Measurements from ENCODE around the gene PLA2G12B. TPM values are rescaled to one million over a fixed set of nuclear protein-coding genes. Genes with fewer than 3 reads are reported as not detected.

The PLA2G12B gene
- polyA plus RNA-seq, 1 experiment = not detected

DNA sequence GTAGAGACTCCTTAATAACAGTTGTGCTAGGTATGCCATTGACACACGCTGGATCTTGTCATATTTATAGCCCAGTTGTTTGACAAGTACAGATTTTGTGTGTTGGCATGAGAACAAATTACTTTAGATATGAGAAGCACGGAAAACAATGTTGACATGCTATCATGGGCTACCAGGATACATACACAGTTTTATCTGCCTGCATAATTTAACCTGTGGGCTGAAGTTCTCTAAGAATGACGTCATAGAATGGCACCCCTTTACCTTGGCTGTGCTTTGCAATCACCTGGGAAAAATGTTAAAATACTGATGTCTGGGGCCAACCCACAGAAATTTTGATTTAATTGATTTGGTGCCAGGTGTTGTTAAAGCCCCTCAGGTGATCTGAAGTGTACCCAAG lies 2.8 kb downstream of the PLA2G12B start:
- Histone ChIP-seq H3K4me3 (ENCODE audit: low read depth, low read length) (no peak overlapping the region), H3K27me3 (ENCODE audit: control insufficient read depth, insufficient read depth, low read length) (peaks cover 13% of the 10 kb centered on the region), H3K9me3 (ENCODE audit: control insufficient read depth, insufficient read depth, low read length) (no peaks in the 10 kb centered on the region), H3K27ac (ENCODE audit: low read depth, low read length) (no peak overlapping the region)
- TF ChIP-seq, protein P1, sequence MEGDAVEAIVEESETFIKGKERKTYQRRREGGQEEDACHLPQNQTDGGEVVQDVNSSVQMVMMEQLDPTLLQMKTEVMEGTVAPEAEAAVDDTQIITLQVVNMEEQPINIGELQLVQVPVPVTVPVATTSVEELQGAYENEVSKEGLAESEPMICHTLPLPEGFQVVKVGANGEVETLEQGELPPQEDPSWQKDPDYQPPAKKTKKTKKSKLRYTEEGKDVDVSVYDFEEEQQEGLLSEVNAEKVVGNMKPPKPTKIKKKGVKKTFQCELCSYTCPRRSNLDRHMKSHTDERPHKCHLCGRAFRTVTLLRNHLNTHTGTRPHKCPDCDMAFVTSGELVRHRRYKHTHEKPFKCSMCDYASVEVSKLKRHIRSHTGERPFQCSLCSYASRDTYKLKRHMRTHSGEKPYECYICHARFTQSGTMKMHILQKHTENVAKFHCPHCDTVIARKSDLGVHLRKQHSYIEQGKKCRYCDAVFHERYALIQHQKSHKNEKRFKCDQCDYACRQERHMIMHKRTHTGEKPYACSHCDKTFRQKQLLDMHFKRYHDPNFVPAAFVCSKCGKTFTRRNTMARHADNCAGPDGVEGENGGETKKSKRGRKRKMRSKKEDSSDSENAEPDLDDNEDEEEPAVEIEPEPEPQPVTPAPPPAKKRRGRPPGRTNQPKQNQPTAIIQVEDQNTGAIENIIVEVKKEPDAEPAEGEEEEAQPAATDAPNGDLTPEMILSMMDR (IDR thresholded peaks at IDR 0.05; ENCODE audit: low read depth, low read length) = no peak
- DNase-seq (ENCODE audit: low read depth, low spot score) = no peak
- POLR2A ChIA-PET = no interaction called here
- CTCF ChIA-PET = no interaction called here

DNA sequence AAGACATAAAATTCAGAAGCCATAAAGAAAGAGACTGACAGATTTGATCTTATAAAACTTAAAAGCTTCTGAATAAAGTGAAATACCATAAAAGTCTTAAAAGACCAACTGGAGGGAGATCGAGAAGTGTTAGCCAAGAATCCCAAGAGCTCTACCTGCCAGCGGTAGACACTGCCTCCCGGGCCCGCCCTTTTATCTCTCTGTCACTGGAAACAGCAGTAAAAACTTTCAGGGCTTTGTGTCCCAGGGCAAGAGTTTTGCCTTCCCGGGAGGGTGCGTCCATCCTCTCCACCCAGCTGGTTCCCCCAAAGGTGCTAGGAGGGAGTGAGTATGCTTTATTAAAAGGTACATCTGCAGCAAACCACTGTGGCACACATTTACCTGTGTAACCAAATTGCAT lies 5.8 kb downstream of the PLA2G12B start:
- DNase-seq (ENCODE audit: low read depth, low spot score) = no peak
- Histone ChIP-seq H3K9me3 (ENCODE audit: control insufficient read depth, insufficient read depth, low read length) (no peaks in the 10 kb centered on the region), H3K4me3 (ENCODE audit: low read depth, low read length) (no peak overlapping the region), H3K27me3 (ENCODE audit: control insufficient read depth, insufficient read depth, low read length) (peaks cover 18% of the 10 kb centered on the region), H3K27ac (ENCODE audit: low read depth, low read length) (no peak overlapping the region)
- ChIA-PET CTCF (no interaction called here), POLR2A (no interaction called here)
- TF ChIP-seq, protein P1 (IDR thresholded peaks at IDR 0.05; ENCODE audit: low read depth, low read length) = no peak

DNA sequence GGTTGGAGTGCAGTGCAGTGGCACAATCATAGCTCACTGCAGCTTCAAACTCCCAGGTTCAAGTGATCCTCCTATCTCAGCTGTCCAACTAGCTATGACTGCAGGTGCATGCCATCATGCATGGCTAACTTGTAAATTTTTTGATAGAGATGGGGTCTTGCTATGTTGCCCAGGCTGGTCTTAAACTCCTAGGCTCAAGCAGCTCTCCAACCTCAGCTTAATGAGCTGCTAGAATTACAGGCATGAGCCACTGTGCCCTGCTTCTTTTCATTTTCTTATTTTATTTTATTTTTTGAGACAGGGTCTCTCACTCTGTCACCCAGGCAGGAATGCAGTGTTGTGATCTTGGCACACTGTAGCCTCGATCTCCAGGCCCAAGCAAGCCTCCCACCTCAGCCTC lies 7.6 kb downstream of the PLA2G12B start:
- TF ChIP-seq, protein P1 (IDR thresholded peaks at IDR 0.05; ENCODE audit: low read depth, low read length) = no peak
- Histone ChIP-seq H3K4me3 (ENCODE audit: low read depth, low read length) (no peak overlapping the region), H3K27me3 (ENCODE audit: control insufficient read depth, insufficient read depth, low read length) (peaks cover 16% of the 10 kb centered on the region), H3K9me3 (ENCODE audit: control insufficient read depth, insufficient read depth, low read length) (no peaks in the 10 kb centered on the region), H3K27ac (ENCODE audit: low read depth, low read length) (no peak overlapping the region)
- ChIA-PET POLR2A (interaction anchor here (0.5 to 0.7 kb wide), 2 partner anchors 78 to 1628 kb away, joined by 3 to 4 read pairs; partner anchors contain the start of gene SLC29A3), CTCF (no interaction called here)
- no peak for DNase-seq (ENCODE audit: low read depth, low spot score)

DNA sequence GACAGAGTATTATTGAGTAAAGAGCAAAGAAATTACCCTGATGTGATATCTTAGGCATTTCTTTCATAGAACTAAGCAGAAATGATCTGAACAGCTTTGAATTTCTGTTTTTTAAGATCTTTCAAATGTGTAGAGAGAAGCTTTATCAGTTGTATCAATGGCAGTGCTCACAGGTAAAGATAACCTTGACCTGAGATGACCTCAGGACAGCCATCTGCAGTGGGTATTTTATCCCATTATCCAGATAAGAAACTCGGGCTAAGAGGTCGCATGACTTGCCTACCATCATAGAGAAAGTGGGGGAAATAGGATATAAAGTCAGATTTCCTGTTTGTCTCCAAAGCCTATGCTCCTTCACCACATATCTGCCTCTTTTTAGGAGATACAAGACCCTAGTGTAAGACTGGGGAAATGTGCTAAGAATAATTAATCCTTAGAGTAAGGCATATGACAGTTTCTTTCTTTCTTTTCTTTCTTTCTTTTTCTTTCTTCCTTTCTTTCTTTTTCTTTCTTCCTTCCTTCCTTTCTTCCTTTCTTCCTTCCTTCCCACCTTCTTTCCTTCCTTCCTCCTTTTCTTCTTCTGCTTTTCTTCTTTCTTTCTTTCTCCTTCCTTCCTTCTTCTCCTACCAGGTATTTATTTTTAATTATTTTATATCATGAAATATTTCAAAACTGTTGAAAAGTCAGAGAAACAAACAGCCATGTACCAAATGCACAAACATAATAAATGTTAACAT lies 10.9 kb downstream of the PLA2G12B start:
- Histone ChIP-seq H3K4me3 (ENCODE audit: low read depth, low read length) (no peak overlapping the region), H3K27me3 (ENCODE audit: control insufficient read depth, insufficient read depth, low read length) (peaks cover 16% of the 10 kb centered on the region), H3K9me3 (ENCODE audit: control insufficient read depth, insufficient read depth, low read length) (no peaks in the 10 kb centered on the region), H3K27ac (ENCODE audit: low read depth, low read length) (no peak overlapping the region)
- TF ChIP-seq, protein P1 (IDR thresholded peaks at IDR 0.05; ENCODE audit: low read depth, low read length) = no peak
- ChIA-PET CTCF (no interaction called here), POLR2A (no interaction called here)
- no peak for DNase-seq (ENCODE audit: low read depth, low spot score)

DNA sequence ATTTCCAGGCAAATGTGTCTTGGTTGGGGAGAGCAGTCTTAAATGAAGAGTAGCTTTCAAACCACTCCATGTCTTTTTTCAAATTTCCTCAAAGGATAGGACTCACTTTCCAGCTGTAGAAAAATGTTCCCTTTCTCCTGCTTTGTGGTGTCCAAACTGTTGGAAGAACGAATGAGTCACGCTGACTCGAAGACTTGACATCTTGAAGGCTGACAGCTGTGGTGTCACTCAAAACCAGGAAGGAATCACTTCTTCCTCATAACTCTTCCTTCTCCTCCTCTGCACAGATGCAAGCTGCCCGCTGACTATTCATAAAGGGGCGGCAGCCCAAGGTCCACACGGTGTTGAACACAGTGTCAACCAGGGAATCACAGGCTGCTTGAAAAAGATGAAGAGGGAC lies 19.2 kb downstream of the PLA2G12B start:
- CTCF ChIA-PET = no interaction called here
- Histone ChIP-seq H3K27me3 (ENCODE audit: control insufficient read depth, insufficient read depth, low read length) (peaks cover 2% of the 10 kb centered on the region), H3K9me3 (ENCODE audit: control insufficient read depth, insufficient read depth, low read length) (no peaks in the 10 kb centered on the region), H3K4me3 (ENCODE audit: low read depth, low read length) (no peak overlapping the region), H3K27ac (ENCODE audit: low read depth, low read length) (no peak overlapping the region)
- DNase-seq (ENCODE audit: low read depth, low spot score) = no peak
- TF ChIP-seq, protein P1 (IDR thresholded peaks at IDR 0.05; ENCODE audit: low read depth, low read length) = no peak
- POLR2A ChIA-PET = no interaction called here

All from AG04450 (cell line).